DND-41 (cell line): Measurements from ENCODE around the gene IQCF2.

Experiments
- ATAC-seq: fragments of 200-7000 bp; cut with Tn5 transposase; 3 replicates; pipeline ENCODE4 v1.9.1; 2021; ENCODE audit warnings: low read depth; ENCODE audit not compliant: insufficient read depth
- DNase-seq: peaks from one replicate; pipeline ENCODE4 v3.0.0-alpha.2; 2020
- H2AFZ ChIP-seq: 2 replicates; pipeline ENCODE4 v1.6.0; 2012; ENCODE audit warnings: low read depth, low read length
- H3K27ac ChIP-seq: 2 replicates; pipeline ENCODE4 v1.5.1; 2012; ENCODE audit warnings: low read length, inconsistent platforms
- H3K27me3 ChIP-seq: fragments of 200-600 bp; sonication (generic); 2 replicates; pipeline ENCODE4 v1.6.0; 2012; ENCODE audit warnings: low read length, mild to moderate bottlenecking, inconsistent platforms; ENCODE audit not compliant: insufficient read depth, poor library complexity
- H3K36me3 ChIP-seq: 2 replicates; pipeline ENCODE4 v1.5.1; 2012; ENCODE audit warnings: low read length, inconsistent platforms; ENCODE audit not compliant: insufficient read depth
- H3K4me1 ChIP-seq: 2 replicates; pipeline ENCODE4 v1.5.1; 2012; ENCODE audit warnings: mild to moderate bottlenecking, low read length; ENCODE audit not compliant: insufficient read depth
- H3K4me2 ChIP-seq: 2 replicates; pipeline ENCODE4 v1.6.0; 2012; ENCODE audit warnings: mild to moderate bottlenecking, moderate library complexity, low read length, inconsistent platforms; ENCODE audit not compliant: insufficient read depth
- H3K4me3 ChIP-seq, 2 experiments: fragments of 200-600 bp in 1 of 2; shearing (Covaris generic) in 1 of 2; 2 replicates each; pipeline ENCODE4 v1.5.1; 2012 to 2016; ENCODE audit warnings: inconsistent platforms in 2 of 2, low read length in 2 of 2, mild to moderate bottlenecking in 2 of 2, low read depth in 1 of 2, moderate library complexity in 1 of 2
- H3K79me2 ChIP-seq: 2 replicates; pipeline ENCODE4 v1.6.0; 2012; ENCODE audit warnings: low read length, inconsistent platforms; ENCODE audit not compliant: insufficient read depth
- H3K9ac ChIP-seq: 2 replicates; pipeline ENCODE4 v1.6.0; 2012; ENCODE audit warnings: low read depth, mild to moderate bottlenecking, inconsistent platforms, low read length, moderate library complexity
- H3K9me3 ChIP-seq: 2 replicates; pipeline ENCODE4 v1.5.1; 2012; ENCODE audit warnings: low read length, moderate library complexity, mild to moderate bottlenecking, inconsistent platforms; ENCODE audit not compliant: insufficient read depth, severe bottlenecking
- H4K20me1 ChIP-seq: 2 replicates; pipeline ENCODE4 v1.6.0; 2012; ENCODE audit warnings: low read length; ENCODE audit not compliant: insufficient read depth
- CTCF ChIP-seq: IDR thresholded peaks from 2 replicates; pipeline ENCODE4 v1.5.1; 2012; ENCODE audit warnings: borderline replicate concordance, low read length, moderate library complexity, mild to moderate bottlenecking; ENCODE audit not compliant: poor library complexity, severe bottlenecking; ENCODE audit errors: extremely low read depth
- EZH2 ChIP-seq: IDR thresholded peaks from 3 replicates; pipeline ENCODE4 v1.6.1; 2012; ENCODE audit warnings: borderline replicate concordance, low read depth, mild to moderate bottlenecking, moderate library complexity, low read length, inconsistent platforms; ENCODE audit not compliant: severe bottlenecking

IQCF2 gene

GRCh38 chr3:51815614-51816013, 45.8 kb upstream of the IQCF2 start:
- ATAC-seq (no peak), DNase-seq (no peak)
- H3K4me1 ChIP-seq: no peaks in the 10 kb centered on the region
- H3K9ac ChIP-seq: no peak overlapping the region
- H3K27me3 ChIP-seq: peaks cover 6% of the 10 kb centered on the region
- no peaks in the 10 kb centered on the region for H3K79me2 ChIP-seq
- H2AFZ ChIP-seq: no peak overlapping the region
- H3K4me3 ChIP-seq: no peak overlapping the region
- H3K27ac ChIP-seq: no peak overlapping the region
- H3K9me3 ChIP-seq: no peaks in the 10 kb centered on the region
- H4K20me1 ChIP-seq: no peaks in the 10 kb centered on the region
- H3K36me3 ChIP-seq: no peaks in the 10 kb centered on the region
- H3K4me2 ChIP-seq: no peak overlapping the region
- no peak for TF ChIP-seq CTCF
- TF ChIP-seq EZH2: no peak

GRCh38 chr3:51816723-51817122, 44.7 kb upstream of the IQCF2 start:
- no peaks in the 10 kb centered on the region for H3K36me3 ChIP-seq
- peaks cover 6% of the 10 kb centered on the region for H3K27me3 ChIP-seq
- no peaks in the 10 kb centered on the region for H4K20me1 ChIP-seq
- DNase-seq: no peak
- no peak for ATAC-seq
- H3K4me1 ChIP-seq: no peaks in the 10 kb centered on the region
- no peaks in the 10 kb centered on the region for H3K9me3 ChIP-seq
- H2AFZ ChIP-seq: no peak overlapping the region
- H3K4me3 ChIP-seq: no peak overlapping the region
- H3K79me2 ChIP-seq: no peaks in the 10 kb centered on the region
- TF ChIP-seq EZH2 (no peak), CTCF (no peak)
- no peak overlapping the region for H3K4me2 ChIP-seq
- H3K9ac ChIP-seq: no peak overlapping the region
- no peak overlapping the region for H3K27ac ChIP-seq

- no peak overlapping the region for H3K4me2 ChIP-seq
- H3K9ac ChIP-seq: no peak overlapping the region
- H3K79me2 ChIP-seq: no peaks in the 10 kb centered on the region
- no peak overlapping the region for H3K4me3 ChIP-seq
- H3K27ac ChIP-seq: no peak overlapping the region
- H3K9me3 ChIP-seq: no peaks in the 10 kb centered on the region
- H3K27me3 ChIP-seq: peaks cover 6% of the 10 kb centered on the region
- no peaks in the 10 kb centered on the region for H4K20me1 ChIP-seq
- H3K36me3 ChIP-seq: no peaks in the 10 kb centered on the region
- no peak overlapping the region for H2AFZ ChIP-seq
- no peak for TF ChIP-seq CTCF
- TF ChIP-seq EZH2: no peak
- DNase-seq: no peak
- ATAC-seq: no peak
- H3K4me1 ChIP-seq: no peaks in the 10 kb centered on the region
Measured at GRCh38 chr3:51817375-51817774, 44.0 kb upstream of the IQCF2 start.

GRCh38 chr3:51819151-51819550, 42.3 kb upstream of the IQCF2 start:
- H3K27ac ChIP-seq: no peak overlapping the region
- H3K4me3 ChIP-seq: no peak overlapping the region
- no peaks in the 10 kb centered on the region for H3K9me3 ChIP-seq
- H3K27me3 ChIP-seq: peaks cover 6% of the 10 kb centered on the region
- H3K9ac ChIP-seq: no peak overlapping the region
- no peak for ATAC-seq
- DNase-seq: no peak
- TF ChIP-seq CTCF (no peak), EZH2 (no peak)
- no peak overlapping the region for H2AFZ ChIP-seq
- H3K36me3 ChIP-seq: no peaks in the 10 kb centered on the region
- peaks cover 3% of the 10 kb centered on the region; the same call in 1 of the 2 replicates for H3K4me1 ChIP-seq
- H3K79me2 ChIP-seq: no peaks in the 10 kb centered on the region
- no peaks in the 10 kb centered on the region for H4K20me1 ChIP-seq
- H3K4me2 ChIP-seq: no peak overlapping the region
